HG03378 (cell line): Measurements from ENCODE around the gene GFAP.
"Not testable (repeated sequence)": the region's sequence is repeated elsewhere in the genome, so short reads cannot be mapped to it uniquely, and the experiment has no call there.

Experiments used
- ATAC-seq: cut with Tn5 transposase; IDR thresholded peaks from one replicate; pipeline ENCODE4 v1.9.1; 2021; ENCODE audit warnings: mild to moderate bottlenecking, moderate library complexity; ENCODE audit not compliant: unreplicated experiment

The GFAP gene

GRCh38 chr17:44915321-44915726 lies at the start of gene GFAP:
Gene GFAP, minus strand, starts transcription at chr17:44915500. Its CDS starts 14 bp downstream, at chr17:44915486.
- ATAC-seq, result no peak

GRCh38 chr17:44961921-44962350 lies 46.6 kb upstream of the GFAP start:
- ATAC-seq, result no peak

GRCh38 chr17:44960691-44961090 lies 45.4 kb upstream of the GFAP start:
- no peak for ATAC-seq

GRCh38 chr17:44959821-44960531 lies 44.7 kb upstream of the GFAP start:
- no peak for ATAC-seq

- no peak for ATAC-seq
Measured at GRCh38 chr17:44956998-44957981, 42.0 kb upstream of the GFAP start.

- ATAC-seq, result no peak
Measured at GRCh38 chr17:44955674-44956425, 40.5 kb upstream of the GFAP start.

GRCh38 chr17:44952946-44953475 lies 37.7 kb upstream of the GFAP start:
- no peak for ATAC-seq

GRCh38 chr17:44948315-44948795 lies 33.1 kb upstream of the GFAP start:
- no peak for ATAC-seq

- peak; percentile 78 for ATAC-seq
Measured at GRCh38 chr17:44947461-44948314, 32.4 kb upstream of the GFAP start, which contains the start of gene KIF18B. Gene KIF18B, minus strand, starts transcription at chr17:44947773. Its CDS starts 11,429 bp downstream, at chr17:44936344.

- not testable (repeated sequence) for ATAC-seq
Measured at GRCh38 chr17:44945652-44946051, 30.4 kb upstream of the GFAP start.

- ATAC-seq, result no peak
Measured at GRCh38 chr17:44942456-44942855, 27.2 kb upstream of the GFAP start.

GRCh38 chr17:44941712-44942331 lies 26.5 kb upstream of the GFAP start:
- no peak for ATAC-seq

GRCh38 chr17:44940768-44941167 lies 25.5 kb upstream of the GFAP start:
- no peak for ATAC-seq

GRCh38 chr17:44940317-44940716 lies 25.0 kb upstream of the GFAP start:
- ATAC-seq, result no peak

GRCh38 chr17:44935116-44935515 lies 19.8 kb upstream of the GFAP start:
- no peak for ATAC-seq

GRCh38 chr17:44934745-44935105 lies 19.4 kb upstream of the GFAP start:
- ATAC-seq, result no peak

- ATAC-seq, result no peak
Measured at GRCh38 chr17:44933824-44934744, 18.8 kb upstream of the GFAP start.

GRCh38 chr17:44932787-44933097 lies 17.4 kb upstream of the GFAP start:
- ATAC-seq, result no peak
